Caco-2 (cell line): ENCODE measurements around the gene PRPF31. TPM values are rescaled to one million over a fixed set of nuclear protein-coding genes. Genes with fewer than 3 reads are reported as not detected.

Experiments used
- BruUV-seq: library from RNA; stranded (reverse); fragments of 400-500 nt; replicated peaks from 2 replicates; lab custom pipeline; 2021; lab: Mats Ljungman, UMichigan
- CTCF ChIA-PET: fragments of 300-600 bp; sonication (Branson Sonifier 250); formaldehyde crosslinking; loops from one replicate; lab custom pipeline; 2022; ENCODE audit warnings: antibody characterized with exemption; lab: Charles Lee
- POLR2A ChIA-PET: fragments of 300-600 bp; sonication (Branson Sonifier 250); formaldehyde crosslinking; loops from one replicate; lab custom pipeline; 2022; ENCODE audit warnings: antibody characterized with exemption; lab: Charles Lee
- DNase-seq, 2 experiments: peaks; one replicate each; pipeline versions ENCODE4 v3.0.0 to v3.0.0-alpha.2; 2020 to 2022
- H3K27me3 ChIP-seq: replicated peaks from 2 replicates; pipeline ENCODE4 v1.6.0; 2011; ENCODE audit warnings: low read length; ENCODE audit not compliant: control insufficient read depth, insufficient read depth
- H3K36me3 ChIP-seq: 2 replicates; pipeline ENCODE4 v1.5.1; 2011; ENCODE audit warnings: low read length; ENCODE audit not compliant: control insufficient read depth, insufficient read depth
- H3K4me1 ChIP-seq: fragments of 250-450 bp; sonication (Bioruptor Pico); 2 replicates; pipeline ENCODE4 v1.5.1; 2020; ENCODE audit warnings: mild to moderate bottlenecking
- H3K4me3 ChIP-seq: 2 replicates; pipeline ENCODE4 v1.5.1; 2011; ENCODE audit warnings: low read depth, mild to moderate bottlenecking, control low read depth, low read length
- H3K9me3 ChIP-seq: fragments of 250-450 bp; sonication (Bioruptor Pico); 2 replicates; pipeline ENCODE4 v1.5.1; 2020; ENCODE audit warnings: mild to moderate bottlenecking, moderate library complexity
- H3K27ac Mint-ChIP-seq: one replicate; pipeline ENCODE4 v1.8.0; 2022; ENCODE audit warnings: mixed read lengths; ENCODE audit not compliant: unreplicated experiment
- H3K27me3 Mint-ChIP-seq: one replicate; pipeline ENCODE4 v1.8.0; 2022; ENCODE audit warnings: mixed read lengths; ENCODE audit not compliant: insufficient read depth, unreplicated experiment
- H3K36me3 Mint-ChIP-seq: one replicate; pipeline ENCODE4 v1.8.0; 2022; ENCODE audit warnings: mild to moderate bottlenecking, mixed read lengths; ENCODE audit not compliant: insufficient read depth, unreplicated experiment
- H3K4me1 Mint-ChIP-seq: one replicate; pipeline ENCODE4 v1.8.0; 2022; ENCODE audit warnings: low read depth, mixed read lengths; ENCODE audit not compliant: unreplicated experiment
- H3K4me3 Mint-ChIP-seq: one replicate; pipeline ENCODE4 v1.8.0; 2022; ENCODE audit warnings: mild to moderate bottlenecking, moderate library complexity, mixed read lengths; ENCODE audit not compliant: unreplicated experiment
- H3K9me3 Mint-ChIP-seq: one replicate; pipeline ENCODE4 v1.8.0; 2022; ENCODE audit warnings: mixed read lengths; ENCODE audit not compliant: unreplicated experiment
- intact Hi-C: fragments of 100-400 bp; cut with micrococcal nuclease; formaldehyde crosslinking; loops from one replicate; pipeline ENCODE4 v1.10.0; 2022; ENCODE audit not compliant: unreplicated experiment
- total RNA-seq: library from RNA; stranded (reverse); gene quantifications from 2 replicates; pipeline ENCODE4 v1.2.3, GENCODE V29; 2022
- TF ChIP-seq, protein P1 (sequence below), 2 experiments: fragments of 200-600 bp in 1 of 2; IDR thresholded peaks; 1 replicate in 1 of 2; 2 replicates in 1 of 2; pipeline versions ENCODE4 v1.5.1 to v1.8.0; 2011 to 2022; ENCODE audit warnings: antibody characterized with exemption in 1 of 2, control low read depth in 1 of 2, inconsistent platforms in 1 of 2, low read depth in 1 of 2, low read length in 1 of 2, mild to moderate bottlenecking in 1 of 2, moderate library complexity in 1 of 2; ENCODE audit not compliant: insufficient read depth in 1 of 2, severe bottlenecking in 1 of 2, unreplicated experiment in 1 of 2

The PRPF31 gene
- total RNA-seq, 1 experiment from 2014 or later: 99.0 TPM

DNA sequence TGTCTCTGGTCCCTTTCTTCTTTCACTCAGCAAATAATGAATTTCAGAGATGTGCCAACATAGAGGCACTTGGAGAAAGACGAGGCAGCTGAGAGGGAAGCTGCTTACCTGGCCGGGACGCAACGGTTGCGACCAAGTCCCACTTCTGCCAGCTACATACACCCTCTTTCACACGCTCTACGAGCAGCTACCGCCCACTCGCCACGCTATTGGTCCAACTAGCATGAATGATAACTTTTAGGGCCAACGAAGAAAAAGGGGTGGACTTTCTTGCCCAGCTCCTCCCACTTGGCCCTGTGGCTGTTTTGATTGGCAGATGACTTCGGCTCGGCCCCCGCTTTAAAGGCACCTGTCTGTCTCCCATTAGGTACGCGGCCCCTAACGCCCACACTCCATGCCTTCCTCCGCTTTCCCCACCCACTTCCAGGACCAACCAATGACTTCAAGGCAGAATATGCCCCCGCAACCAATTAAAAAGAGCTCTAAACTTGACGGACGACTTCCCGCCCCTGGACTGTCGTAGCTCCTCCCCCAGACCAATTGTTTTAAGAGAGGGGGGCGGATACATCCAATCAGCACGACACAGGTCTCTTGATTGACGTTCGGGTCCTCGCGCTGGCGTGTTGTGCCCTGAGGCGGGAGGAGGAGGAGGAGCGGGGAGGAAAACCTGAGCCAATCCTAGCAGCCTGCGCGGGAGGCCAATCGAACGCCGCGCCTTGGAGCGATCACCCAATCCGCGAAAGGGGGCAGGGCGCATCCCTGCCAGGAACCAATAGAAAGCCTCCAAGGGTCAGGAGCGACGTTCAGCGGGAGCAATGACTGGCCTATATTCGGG is 21.5 kb downstream of the PRPF31 start:
- TF ChIP-seq, protein P1, sequence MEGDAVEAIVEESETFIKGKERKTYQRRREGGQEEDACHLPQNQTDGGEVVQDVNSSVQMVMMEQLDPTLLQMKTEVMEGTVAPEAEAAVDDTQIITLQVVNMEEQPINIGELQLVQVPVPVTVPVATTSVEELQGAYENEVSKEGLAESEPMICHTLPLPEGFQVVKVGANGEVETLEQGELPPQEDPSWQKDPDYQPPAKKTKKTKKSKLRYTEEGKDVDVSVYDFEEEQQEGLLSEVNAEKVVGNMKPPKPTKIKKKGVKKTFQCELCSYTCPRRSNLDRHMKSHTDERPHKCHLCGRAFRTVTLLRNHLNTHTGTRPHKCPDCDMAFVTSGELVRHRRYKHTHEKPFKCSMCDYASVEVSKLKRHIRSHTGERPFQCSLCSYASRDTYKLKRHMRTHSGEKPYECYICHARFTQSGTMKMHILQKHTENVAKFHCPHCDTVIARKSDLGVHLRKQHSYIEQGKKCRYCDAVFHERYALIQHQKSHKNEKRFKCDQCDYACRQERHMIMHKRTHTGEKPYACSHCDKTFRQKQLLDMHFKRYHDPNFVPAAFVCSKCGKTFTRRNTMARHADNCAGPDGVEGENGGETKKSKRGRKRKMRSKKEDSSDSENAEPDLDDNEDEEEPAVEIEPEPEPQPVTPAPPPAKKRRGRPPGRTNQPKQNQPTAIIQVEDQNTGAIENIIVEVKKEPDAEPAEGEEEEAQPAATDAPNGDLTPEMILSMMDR (IDR thresholded peaks at IDR 0.05; ENCODE audit: insufficient read depth in 1 of 2, low read depth in 1 of 2, low read length in 1 of 2, severe bottlenecking in 1 of 2, unreplicated experiment in 1 of 2): no peak
- Mint-ChIP-seq H3K9me3 (no peaks in the 10 kb centered on the region), H3K4me3 (peak overlapping the region; percentile 88)

DNA sequence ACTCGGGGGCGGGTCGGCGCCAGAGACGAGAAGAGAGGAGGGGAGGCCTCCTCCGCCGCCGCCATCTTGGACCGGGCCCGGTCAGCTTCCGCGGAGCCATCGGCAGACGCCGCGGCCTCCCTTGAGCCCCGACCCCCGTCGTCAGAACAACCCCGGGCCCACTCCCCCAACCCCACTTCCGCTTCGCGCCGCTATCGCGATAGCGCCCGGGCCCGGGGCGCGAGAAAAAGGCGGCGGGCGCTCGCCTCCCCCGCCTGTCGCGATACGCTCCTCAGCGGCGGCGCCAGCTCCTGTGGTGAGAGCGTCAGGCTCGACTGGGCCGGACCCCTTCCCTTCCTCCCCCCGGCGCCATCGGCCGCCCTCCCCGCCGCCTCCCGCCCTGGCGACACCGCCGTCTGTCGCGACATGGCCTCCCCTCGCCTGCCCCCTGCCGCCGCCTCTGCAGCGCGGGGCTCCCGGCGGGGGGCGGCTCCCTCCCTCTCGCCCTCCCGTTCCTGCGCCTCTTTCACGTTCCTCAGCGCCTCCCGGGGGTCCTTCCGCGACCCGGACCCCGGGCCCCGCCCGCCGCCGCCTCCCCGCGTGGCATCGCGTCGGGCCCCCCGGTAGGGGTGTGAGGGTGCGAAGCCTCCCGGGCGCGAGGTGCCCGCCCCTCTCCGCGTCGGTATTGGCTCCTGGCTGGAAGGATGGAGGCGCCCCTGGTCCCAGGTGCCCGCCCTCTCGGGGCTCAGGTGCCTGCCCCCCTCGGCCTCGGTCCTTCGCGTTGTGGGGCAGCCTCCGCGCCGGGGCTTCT is 22.3 kb downstream of the PRPF31 start, which contains the start of gene CNOT3:
Gene CNOT3 (plus strand): TSS at position 64 of the 790 bp plus-strand sequence. CDS start 5,217 bp downstream, outside the sequence.
- ChIA-PET POLR2A (interaction anchor here (0.6 to 2.2 kb wide), 19 partner anchors 8 to 1412 kb away, joined by 3 to 58 read pairs (median 6); partner anchors contain the start of genes LENG1, LENG9, MBOAT7 and MYADM), CTCF (interaction anchor here (0.9 to 1.8 kb wide), 12 partner anchors 14 to 345 kb away, joined by 3 to 16 read pairs (median 6); partner anchors contain the start of genes LENG1, MBOAT7, PRKCG and PRPF31)
- intact Hi-C loops: loop anchor here (1.0 to 5.0 kb wide), 6 partner anchors 21 to 271 kb away; partner anchors contain the start of genes LENG1, MYADM, NDUFA3 and PRPF31
- DNase-seq: no peak
- no peaks in the 10 kb centered on the region for H3K9me3 Mint-ChIP-seq
- H3K27me3 ChIP-seq: no peaks in the 10 kb centered on the region
- TF ChIP-seq, protein P1 (IDR thresholded peaks at IDR 0.05; ENCODE audit: insufficient read depth in 1 of 2, low read depth in 1 of 2, low read length in 1 of 2, severe bottlenecking in 1 of 2, unreplicated experiment in 1 of 2): no peak
- 0 out of 2 replicates have a peak, but pooled peaks cover 1% of the 10 kb centered on the region for H3K36me3 ChIP-seq
- BruUV-seq: no TSS peak
- H3K4me3 Mint-ChIP-seq: peak within 1 kb of the TSS; percentile 88
- peak within 1 kb of the TSS; percentile 82 for H3K27ac Mint-ChIP-seq
- H3K27me3 Mint-ChIP-seq: no peaks in the 10 kb centered on the region
- H3K9me3 ChIP-seq: no peaks in the 10 kb centered on the region
- peaks cover 9% of the 10 kb centered on the region for H3K4me1 ChIP-seq
- H3K36me3 Mint-ChIP-seq: peaks cover 54% of the 10 kb centered on the region
- H3K4me3 ChIP-seq: peak within 1 kb of the TSS; percentile 96
- H3K4me1 Mint-ChIP-seq: peaks cover 14% of the 10 kb centered on the region

More for the DNA sequence above, 21.5 kb downstream of the PRPF31 start:
- no TSS peak for BruUV-seq
- Mint-ChIP-seq H3K27me3 (no peaks in the 10 kb centered on the region), H3K4me1 (peaks cover 14% of the 10 kb centered on the region), H3K27ac (peak overlapping the region; percentile 82), H3K36me3 (peaks cover 46% of the 10 kb centered on the region)
- Histone ChIP-seq H3K4me3 (peak overlapping the region; percentile 96), H3K4me1 (peaks cover 9% of the 10 kb centered on the region), H3K9me3 (no peaks in the 10 kb centered on the region), H3K36me3 (0 out of 2 replicates have a peak, but pooled peaks cover 1% of the 10 kb centered on the region), H3K27me3 (no peaks in the 10 kb centered on the region)
- peak; percentile 100 for DNase-seq
- CTCF ChIA-PET: interaction anchor here (0.6 to 1.8 kb wide), 14 partner anchors 14 to 344 kb away, joined by 3 to 16 read pairs (median 5); partner anchors contain the start of genes LENG1, MBOAT7, PRKCG and PRPF31
- POLR2A ChIA-PET: interaction anchor here (0.5 to 2.2 kb wide), 23 partner anchors 9 to 1413 kb away, joined by 3 to 58 read pairs (median 4); partner anchors contain the start of genes LENG1, LENG9, MBOAT7 and MYADM
- intact Hi-C loops: loop anchor here (1.0 to 5.0 kb wide), 6 partner anchors 22 to 270 kb away; partner anchors contain the start of genes LENG1, MYADM, NDUFA3 and PRPF31
